CD1c-positive myeloid dendritic cell (primary cell): Measurements from ENCODE around the gene WFS1.

ENCODE experiments used
- DNase-seq: peaks from one replicate; pipeline ENCODE4 v3.0.0-alpha.2; 2016; ENCODE audit errors: extremely low spot score

Gene WFS1

DNA sequence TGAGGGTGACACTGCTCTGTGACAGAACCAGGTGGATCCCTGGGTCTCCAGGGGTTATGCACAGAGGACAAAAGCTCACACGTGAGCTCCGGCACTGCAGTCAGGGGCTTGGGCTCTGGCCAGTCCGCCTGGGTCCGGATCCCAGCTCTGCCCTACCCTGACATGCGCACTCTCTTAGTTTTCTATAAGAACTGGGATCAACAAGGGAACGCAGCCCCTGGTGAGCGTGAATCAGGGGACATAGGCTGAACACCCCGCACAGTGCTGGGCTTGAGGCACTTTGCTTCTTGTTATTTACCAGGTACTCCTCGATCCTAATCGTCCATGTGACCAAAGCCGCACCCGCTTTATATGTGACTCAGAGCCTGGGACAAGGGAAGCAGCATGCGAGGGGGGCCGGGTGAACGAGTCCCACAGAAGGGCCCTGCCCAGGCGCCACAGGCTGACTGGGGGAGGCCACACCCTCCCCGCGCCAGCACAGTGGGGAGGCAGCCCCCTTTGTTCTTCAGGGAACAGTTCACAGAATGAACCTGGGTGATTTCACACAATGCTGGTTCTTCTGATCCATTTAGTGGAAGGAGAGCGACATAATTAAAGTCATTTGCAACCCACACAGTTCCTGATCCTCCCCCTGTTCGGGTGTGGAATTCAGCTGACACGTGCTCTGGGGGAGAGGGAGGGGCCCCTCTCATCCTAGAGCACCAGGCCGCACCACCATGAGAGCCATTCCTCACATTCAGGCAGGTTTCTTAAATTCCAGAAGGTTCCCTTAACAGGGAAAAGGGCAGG lies 55.5 kb downstream of the WFS1 start:
- peak; percentile 11 for DNase-seq

DNA sequence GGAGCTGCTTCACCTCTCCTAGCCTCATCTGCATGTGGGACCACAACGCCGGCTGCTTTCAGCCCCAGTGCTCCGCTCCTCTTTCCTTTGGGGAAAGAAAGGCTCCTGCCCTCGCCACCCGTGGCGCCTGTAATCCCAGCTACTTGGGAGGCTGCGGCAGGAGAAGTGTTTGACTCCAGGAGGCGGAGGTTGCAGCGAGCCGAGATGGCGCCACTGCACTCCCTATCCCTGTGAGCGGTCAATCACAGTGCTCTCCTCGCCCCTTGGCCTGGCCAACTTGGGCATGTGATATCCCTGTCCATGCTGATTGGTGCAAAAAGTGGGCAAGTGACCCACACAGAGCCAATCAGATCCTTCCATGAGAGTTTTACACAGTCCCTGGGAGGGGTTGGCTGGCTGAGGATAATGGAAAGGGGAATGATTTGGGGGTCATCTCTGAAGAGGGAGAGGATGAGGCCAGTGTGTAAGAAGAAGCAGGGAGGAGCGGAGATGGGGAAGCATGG lies 56.2 kb downstream of the WFS1 start:
- no peak for DNase-seq

GRCh38 chr4:6326312-6327060 lies 56.8 kb downstream of the WFS1 start:
- no peak for DNase-seq

GRCh38 chr4:6327220-6327917 lies 57.7 kb downstream of the WFS1 start:
- peak; percentile 86 for DNase-seq

GRCh38 chr4:6328526-6328925 lies 58.9 kb downstream of the WFS1 start:
- DNase-seq: no peak

DNA sequence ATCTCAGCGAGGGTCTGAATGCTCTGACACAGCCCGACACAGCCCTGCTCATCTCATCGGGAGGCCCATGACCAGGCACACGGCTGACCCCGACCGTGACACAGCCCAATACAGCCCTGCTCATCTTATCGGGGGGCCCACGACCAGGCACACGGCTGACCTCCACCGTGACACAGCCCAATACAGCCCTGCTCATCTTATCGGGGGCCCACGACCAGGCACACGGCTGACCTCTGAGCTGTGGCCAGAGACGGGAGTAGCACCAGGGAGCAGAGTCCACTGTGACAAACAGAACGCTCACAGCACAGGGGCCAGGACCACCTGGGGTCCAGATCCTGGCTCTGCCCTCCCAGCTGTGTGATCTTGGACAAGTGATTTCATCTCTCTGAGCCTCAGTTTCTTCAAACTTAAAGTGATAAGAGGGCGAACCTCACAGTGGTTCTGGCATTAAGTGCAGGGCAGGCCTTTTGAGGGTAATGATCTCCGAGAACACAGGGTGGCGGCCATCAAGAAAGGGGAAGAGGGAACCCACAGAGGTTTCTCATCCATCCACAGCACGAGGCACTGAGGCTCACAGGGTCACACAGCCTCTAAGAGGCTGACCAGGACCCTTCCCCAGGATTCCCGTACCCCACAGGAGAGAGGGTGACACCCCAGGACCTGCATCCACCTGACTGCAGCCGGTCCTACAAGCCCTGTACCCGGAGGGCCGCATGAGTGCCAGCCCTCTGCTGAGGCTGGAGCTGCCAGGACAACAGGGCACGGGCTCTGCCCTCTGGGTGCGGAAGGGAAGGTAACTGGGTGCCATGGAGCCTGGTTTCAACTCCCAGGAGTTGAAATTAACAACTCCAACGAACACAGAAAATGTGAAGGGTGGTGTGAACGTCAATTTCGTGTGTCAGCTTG lies 60.1 kb downstream of the WFS1 start:
- no peak for DNase-seq

GRCh38 chr4:6330384-6330767 lies 60.7 kb downstream of the WFS1 start:
- no peak for DNase-seq

DNA sequence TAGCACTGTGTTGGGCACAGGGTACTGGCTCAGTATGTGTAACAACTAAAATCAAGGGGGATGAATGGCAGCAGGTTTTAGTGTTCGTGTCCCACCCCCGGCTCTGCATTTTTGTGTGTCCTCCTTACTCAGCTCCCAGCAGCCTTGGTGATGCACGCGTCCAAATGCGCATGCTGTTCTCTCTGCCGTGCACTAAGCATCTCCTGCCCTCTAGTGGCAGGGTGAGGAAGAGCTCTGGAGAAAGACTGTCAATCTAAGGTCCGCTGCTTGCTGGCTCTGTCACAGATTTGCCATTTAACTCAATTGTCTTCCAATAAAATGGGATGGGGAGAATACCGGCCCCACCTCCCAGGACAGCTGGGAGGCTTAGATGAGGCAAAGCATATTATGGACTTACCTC lies 61.4 kb downstream of the WFS1 start:
- peak; percentile 23 for DNase-seq

GRCh38 chr4:6331468-6331867 lies 61.8 kb downstream of the WFS1 start:
- DNase-seq: no peak

- peak; percentile 48 for DNase-seq
These were observed 62.5 kb downstream of the WFS1 start for GRCh38 chr4:6332042-6332668.

DNA sequence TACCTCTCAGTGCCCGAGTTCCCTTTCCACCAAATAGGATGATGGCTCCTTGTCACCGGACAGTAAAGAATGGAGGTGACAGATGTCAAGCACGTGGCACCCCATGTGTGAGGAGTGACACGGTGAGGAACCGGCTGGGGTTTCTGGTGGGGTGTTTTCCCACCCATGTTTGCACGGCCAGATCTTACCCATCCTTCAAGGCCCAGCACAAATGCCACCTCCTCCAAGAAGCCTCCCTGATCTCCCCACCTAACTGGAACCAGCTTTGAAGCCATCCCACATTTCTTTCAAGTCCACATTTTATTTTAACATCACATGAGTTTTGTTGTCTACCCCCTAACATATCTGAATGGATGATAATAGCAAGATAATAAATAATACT lies 63.0 kb downstream of the WFS1 start:
- DNase-seq: no peak

DNA sequence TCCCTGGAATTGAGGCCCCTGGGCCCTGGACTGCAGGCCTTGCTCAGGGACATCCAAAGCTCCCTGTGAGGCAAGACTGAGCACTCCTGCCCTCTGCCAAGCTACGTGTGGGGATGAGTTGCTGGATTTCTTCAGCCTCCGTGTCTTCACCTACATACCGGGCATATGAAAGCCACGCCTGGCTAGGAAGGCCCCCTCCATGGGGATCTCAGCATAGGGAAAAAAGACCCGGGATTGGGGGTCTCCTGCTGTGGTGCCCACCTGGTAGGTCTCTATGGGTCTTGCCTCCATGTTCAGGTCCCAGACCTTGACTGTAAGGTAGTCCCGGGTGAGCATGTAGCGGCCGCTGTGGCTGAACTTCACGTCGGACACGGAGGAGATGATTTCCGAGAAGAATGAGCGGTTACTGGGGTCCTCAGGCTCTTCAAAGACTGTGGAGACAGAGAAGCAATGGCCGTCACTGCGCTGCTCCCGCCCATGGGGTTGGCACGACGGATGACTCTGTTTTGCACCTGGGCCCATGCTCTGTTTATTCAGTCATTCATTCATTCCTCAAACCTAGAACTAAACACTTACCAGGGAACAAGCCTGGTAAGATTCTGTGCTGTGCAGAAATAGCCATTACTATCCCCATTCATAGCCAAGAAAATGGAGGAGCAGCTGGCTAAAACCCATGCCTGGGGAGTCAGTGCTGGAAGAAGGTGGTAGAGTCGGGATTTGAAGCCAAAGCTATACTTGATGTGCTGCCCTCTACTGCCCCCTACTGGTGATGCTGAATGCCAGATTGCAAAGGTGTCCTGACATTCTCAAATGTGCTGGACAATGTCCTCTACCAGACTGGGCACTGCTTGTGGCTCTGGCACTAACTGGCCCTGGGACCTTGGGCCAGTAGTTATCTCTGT lies 63.9 kb downstream of the WFS1 start:
- DNase-seq: peak; percentile 34

- no peak for DNase-seq
These were observed 64.7 kb downstream of the WFS1 start for GRCh38 chr4:6334203-6334887.

- DNase-seq: no peak
These were observed 65.5 kb downstream of the WFS1 start for GRCh38 chr4:6335040-6335590.

DNA sequence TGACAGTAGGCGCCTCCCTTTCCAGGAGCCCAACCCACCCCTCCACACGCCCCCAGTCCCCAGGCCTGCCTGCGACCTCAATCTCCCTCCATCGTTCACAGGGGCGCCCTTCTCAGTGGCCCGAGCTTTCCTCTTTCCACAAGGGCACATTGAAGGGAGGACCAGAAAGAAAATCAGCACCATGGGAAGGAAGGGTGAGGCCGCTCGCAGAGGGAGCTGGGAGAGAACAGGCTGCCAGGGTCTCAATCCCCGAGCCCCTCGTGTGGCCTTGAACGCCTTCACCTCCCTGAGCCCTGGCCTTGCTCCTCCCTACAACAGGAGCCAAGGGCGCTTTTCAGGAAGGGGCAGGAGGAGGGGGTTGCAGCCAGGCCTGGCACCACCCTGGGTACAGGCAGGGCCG lies 66.5 kb downstream of the WFS1 start:
- DNase-seq: no peak

DNA sequence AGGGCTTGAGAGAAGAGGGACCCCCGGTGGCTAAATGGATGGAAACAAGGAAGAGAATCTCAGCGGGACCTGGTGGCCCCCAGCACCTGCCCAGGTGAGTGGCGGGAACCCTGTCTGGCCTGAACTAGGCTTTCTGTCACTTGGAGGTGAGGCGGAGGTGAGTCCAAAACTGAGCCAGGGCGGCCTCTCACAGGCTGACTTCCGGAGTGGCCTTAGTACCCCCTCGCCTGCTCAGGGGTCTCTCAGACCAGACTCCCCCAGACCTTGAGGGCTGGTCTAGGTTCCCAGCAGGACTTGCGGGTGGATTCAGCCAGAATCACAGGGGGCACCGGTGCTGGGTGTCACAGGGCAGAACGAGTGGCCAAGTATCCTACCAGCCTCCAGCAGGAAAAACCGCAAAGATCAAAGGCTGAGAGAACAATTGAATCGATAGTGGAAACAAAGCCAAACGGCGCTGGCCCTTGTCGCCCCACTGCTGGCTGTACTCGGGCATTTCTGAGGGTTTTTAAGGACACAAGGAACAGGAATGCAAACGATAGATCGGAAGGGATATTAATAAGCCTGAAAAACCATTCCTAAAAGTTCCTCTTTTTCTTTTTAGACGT lies 67.8 kb downstream of the WFS1 start:
- no peak for DNase-seq

DNA sequence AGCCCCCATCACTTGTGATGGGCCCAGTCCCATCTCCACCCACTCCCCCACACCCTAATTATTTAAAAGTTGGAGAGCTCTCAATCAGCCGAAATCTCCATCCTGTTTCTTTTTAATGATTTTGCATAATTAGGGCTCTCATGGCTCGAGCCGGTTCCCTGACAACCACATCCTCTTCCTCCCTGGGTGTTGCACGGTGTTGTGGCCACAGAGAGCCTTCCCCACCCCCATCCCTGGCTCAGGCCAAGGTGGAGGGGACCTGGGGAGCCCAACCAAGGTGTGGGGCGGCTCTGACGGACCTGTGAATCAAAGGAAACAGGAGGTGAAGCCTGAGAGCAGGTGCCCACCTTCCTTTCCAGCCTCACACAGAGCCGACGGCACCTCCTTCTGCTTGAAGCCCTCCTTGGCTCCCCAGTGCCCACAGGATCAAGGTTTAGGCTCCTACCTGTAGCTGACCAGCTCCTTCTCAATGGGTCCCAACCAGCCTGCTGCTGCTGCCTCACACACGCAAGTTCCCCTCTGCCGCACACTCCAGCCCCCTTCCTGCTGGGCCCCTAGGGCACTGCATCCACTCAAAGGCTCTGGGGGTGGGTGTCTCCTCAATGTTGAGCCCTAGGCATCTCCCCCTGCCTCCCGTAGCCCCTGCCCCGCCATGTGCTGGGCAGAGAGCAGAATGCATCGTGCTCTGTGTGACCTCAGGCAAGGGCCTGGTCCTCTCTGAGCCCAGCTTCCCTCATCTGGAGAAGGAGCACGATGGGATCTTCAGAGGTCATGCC lies 68.7 kb downstream of the WFS1 start:
- DNase-seq: no peak
